OCI-LY3 (cell line): Measurements from ENCODE around the gene MXI1.

Experiments used
- H2AFZ ChIP-seq: fragments of 200-600, 300-600 bp; shearing (Covaris generic); 2 replicates; pipeline ENCODE4 v1.6.0; 2014; ENCODE audit warnings: antibody characterized with exemption, low read depth, low read length
- H3K27ac ChIP-seq: fragments of 200-600, 300-600 bp; sonication (generic); 2 replicates; pipeline ENCODE4 v1.5.1; 2014; ENCODE audit warnings: mild to moderate bottlenecking, low read length, moderate library complexity, mixed read lengths
- H3K27me3 ChIP-seq: fragments of 200-600, 300-600 bp; sonication (generic); 2 replicates; pipeline ENCODE4 v1.6.1; 2014; ENCODE audit warnings: low read depth, low read length, mixed read lengths
- H3K36me3 ChIP-seq: fragments of 200-600, 300-600 bp; sonication (generic); replicated peaks from 2 replicates; pipeline ENCODE3; 2014; ENCODE audit warnings: low read depth, low read length, mixed read lengths
- H3K4me1 ChIP-seq: fragments of 300-600, 200-600 bp; sonication (generic); 2 replicates; pipeline ENCODE4 v1.6.1; 2014; ENCODE audit warnings: low read length, mixed read lengths
- H3K4me2 ChIP-seq: fragments of 200-600, 300-600 bp; sonication (generic); 2 replicates; pipeline ENCODE4 v1.6.1; 2014; ENCODE audit warnings: low read length, mixed read lengths
- H3K4me3 ChIP-seq: fragments of 300-600, 200-600 bp; sonication (generic); 2 replicates; pipeline ENCODE4 v1.5.1; 2014; ENCODE audit warnings: antibody characterized with exemption, mild to moderate bottlenecking, low read length, moderate library complexity
- H3K79me2 ChIP-seq: fragments of 300-600, 200-600 bp; shearing (Covaris generic); 2 replicates; pipeline ENCODE4 v1.6.1; 2014; ENCODE audit warnings: mild to moderate bottlenecking, low read length, mixed read lengths
- H3K9ac ChIP-seq: fragments of 300-600, 200-600 bp; shearing (Covaris generic); 2 replicates; pipeline ENCODE4 v1.6.0; 2014; ENCODE audit warnings: mild to moderate bottlenecking, low read length, moderate library complexity
- H3K9me3 ChIP-seq: fragments of 200-600, 300-600 bp; shearing (Covaris generic); 2 replicates; pipeline ENCODE4 v1.6.1; 2014; ENCODE audit warnings: low read length, mixed read lengths; ENCODE audit not compliant: insufficient read depth
- H4K20me1 ChIP-seq: fragments of 200-600, 300-600 bp; sonication (generic); 2 replicates; pipeline ENCODE4 v1.6.1; 2016; ENCODE audit warnings: low read length, mixed read lengths; ENCODE audit not compliant: insufficient read depth
- EZH2phosphoT487 ChIP-seq: fragments of 200-600 bp; shearing (Covaris generic); IDR thresholded peaks from 2 replicates; pipeline ENCODE4 v1.6.1; 2018; ENCODE audit warnings: antibody characterized with exemption, mixed run types, low read depth
- TF ChIP-seq, protein P1 (sequence below): fragments of 200-600, 300-600 bp; sonication (generic); IDR thresholded peaks from 2 replicates; pipeline ENCODE4 v1.5.1; 2014; ENCODE audit warnings: antibody characterized with exemption, low read length, low read depth

The MXI1 gene

DNA sequence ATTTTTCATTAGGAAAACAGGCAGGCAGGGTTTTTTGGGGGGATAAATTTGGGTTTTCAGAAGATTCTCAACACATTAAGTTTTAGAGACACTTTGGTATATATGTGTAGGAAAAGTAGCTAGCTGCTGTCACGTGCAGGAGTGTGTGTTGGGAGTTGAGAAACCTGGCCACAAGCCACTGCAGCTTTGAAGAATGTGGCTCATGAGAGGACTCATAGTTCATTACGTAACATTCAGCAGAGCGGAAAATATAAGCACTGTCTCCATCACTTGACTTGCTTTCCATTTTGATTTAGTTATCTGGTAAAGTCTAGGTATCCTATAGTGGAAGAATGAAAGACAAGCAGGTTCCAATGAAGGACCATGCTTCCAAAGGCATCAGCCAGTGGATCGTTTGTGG, 66.1 kb downstream of the MXI1 start:
- H4K20me1 ChIP-seq, result peaks cover 52% of the 10 kb centered on the region
- H2AFZ ChIP-seq, result no peak overlapping the region
- H3K27me3 ChIP-seq, result peaks cover 69% of the 10 kb centered on the region
- no peak overlapping the region for H3K9ac ChIP-seq
- H3K4me1 ChIP-seq, result peaks cover 29% of the 10 kb centered on the region
- no peaks in the 10 kb centered on the region for H3K9me3 ChIP-seq
- no peak for TF ChIP-seq EZH2phosphoT487
- TF ChIP-seq, protein P1, sequence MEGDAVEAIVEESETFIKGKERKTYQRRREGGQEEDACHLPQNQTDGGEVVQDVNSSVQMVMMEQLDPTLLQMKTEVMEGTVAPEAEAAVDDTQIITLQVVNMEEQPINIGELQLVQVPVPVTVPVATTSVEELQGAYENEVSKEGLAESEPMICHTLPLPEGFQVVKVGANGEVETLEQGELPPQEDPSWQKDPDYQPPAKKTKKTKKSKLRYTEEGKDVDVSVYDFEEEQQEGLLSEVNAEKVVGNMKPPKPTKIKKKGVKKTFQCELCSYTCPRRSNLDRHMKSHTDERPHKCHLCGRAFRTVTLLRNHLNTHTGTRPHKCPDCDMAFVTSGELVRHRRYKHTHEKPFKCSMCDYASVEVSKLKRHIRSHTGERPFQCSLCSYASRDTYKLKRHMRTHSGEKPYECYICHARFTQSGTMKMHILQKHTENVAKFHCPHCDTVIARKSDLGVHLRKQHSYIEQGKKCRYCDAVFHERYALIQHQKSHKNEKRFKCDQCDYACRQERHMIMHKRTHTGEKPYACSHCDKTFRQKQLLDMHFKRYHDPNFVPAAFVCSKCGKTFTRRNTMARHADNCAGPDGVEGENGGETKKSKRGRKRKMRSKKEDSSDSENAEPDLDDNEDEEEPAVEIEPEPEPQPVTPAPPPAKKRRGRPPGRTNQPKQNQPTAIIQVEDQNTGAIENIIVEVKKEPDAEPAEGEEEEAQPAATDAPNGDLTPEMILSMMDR, result no peak
- no peaks in the 10 kb centered on the region for H3K36me3 ChIP-seq
- H3K27ac ChIP-seq, result no peak overlapping the region
- peak overlapping the region; percentile 52; the same call in 1 of the 2 replicates for H3K4me2 ChIP-seq
- 0 out of 2 replicates have a peak overlapping the region, but pooled peaks have one; percentile 24 for H3K4me3 ChIP-seq
- H3K79me2 ChIP-seq, result no peaks in the 10 kb centered on the region

DNA sequence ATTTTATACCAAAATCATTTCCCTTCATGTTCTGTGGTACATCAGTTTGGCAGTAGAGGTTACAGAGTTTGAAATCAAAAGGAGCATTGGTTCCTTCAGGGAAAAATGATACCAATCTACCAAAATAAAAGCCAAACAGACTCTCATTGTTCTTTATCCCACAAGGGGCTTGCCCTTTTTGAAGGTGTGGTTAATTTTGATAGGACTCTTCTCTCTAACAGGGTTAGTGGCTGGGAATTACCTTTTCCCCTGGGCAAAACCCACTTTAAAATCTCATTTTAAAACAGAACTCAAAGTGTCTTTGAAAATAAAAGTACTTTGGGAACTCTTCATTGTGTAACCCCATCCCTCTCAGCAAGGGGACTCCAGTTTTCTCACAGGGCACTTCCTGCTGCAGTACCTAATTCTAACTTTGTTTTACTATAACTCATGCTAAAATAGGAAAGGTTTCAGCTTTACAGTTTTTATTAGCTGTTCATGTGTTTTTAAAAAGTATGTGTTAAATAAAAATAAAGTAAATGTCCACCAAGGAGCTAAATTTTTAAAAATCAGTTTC, 66.7 kb downstream of the MXI1 start:
- no peak overlapping the region for H3K4me2 ChIP-seq
- H3K27ac ChIP-seq, result no peak overlapping the region
- H3K79me2 ChIP-seq, result no peaks in the 10 kb centered on the region
- TF ChIP-seq, protein P1, result no peak
- no peak for TF ChIP-seq EZH2phosphoT487
- peaks cover 36% of the 10 kb centered on the region for H3K4me1 ChIP-seq
- H3K9me3 ChIP-seq, result no peaks in the 10 kb centered on the region
- peaks cover 55% of the 10 kb centered on the region for H4K20me1 ChIP-seq
- no peaks in the 10 kb centered on the region for H3K36me3 ChIP-seq
- peaks cover 69% of the 10 kb centered on the region for H3K27me3 ChIP-seq
- no peak overlapping the region for H3K4me3 ChIP-seq
- H3K9ac ChIP-seq, result no peak overlapping the region
- no peak overlapping the region for H2AFZ ChIP-seq

DNA sequence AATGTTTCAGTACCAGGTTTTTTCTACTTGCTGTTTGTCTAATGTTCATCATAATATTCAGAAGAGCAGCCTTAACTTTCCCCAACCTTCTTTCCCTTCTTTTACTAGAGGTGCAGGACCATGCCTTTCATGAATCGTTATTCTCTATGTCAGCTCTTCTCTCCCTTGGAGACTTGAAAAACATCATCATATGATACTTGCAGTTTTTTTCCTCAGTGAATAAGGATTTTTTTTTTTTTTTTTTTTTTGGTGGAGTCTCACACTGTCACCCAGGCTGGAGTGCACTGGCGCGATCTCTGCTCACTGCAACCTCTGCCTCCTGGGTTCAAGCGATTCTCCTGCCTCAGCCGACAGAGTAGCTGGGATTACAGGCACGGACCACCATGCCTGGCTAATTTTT, 67.2 kb downstream of the MXI1 start:
- H3K27me3 ChIP-seq, result peaks cover 64% of the 10 kb centered on the region
- no peaks in the 10 kb centered on the region for H3K9me3 ChIP-seq
- no peak overlapping the region for H3K9ac ChIP-seq
- peaks cover 37% of the 10 kb centered on the region for H3K4me1 ChIP-seq
- H4K20me1 ChIP-seq, result peaks cover 51% of the 10 kb centered on the region
- no peak overlapping the region for H3K4me2 ChIP-seq
- H2AFZ ChIP-seq, result no peak overlapping the region
- no peak for TF ChIP-seq EZH2phosphoT487
- TF ChIP-seq, protein P1, result no peak
- H3K27ac ChIP-seq, result no peak overlapping the region
- H3K4me3 ChIP-seq, result no peak overlapping the region
- no peaks in the 10 kb centered on the region for H3K36me3 ChIP-seq
- H3K79me2 ChIP-seq, result no peaks in the 10 kb centered on the region

DNA sequence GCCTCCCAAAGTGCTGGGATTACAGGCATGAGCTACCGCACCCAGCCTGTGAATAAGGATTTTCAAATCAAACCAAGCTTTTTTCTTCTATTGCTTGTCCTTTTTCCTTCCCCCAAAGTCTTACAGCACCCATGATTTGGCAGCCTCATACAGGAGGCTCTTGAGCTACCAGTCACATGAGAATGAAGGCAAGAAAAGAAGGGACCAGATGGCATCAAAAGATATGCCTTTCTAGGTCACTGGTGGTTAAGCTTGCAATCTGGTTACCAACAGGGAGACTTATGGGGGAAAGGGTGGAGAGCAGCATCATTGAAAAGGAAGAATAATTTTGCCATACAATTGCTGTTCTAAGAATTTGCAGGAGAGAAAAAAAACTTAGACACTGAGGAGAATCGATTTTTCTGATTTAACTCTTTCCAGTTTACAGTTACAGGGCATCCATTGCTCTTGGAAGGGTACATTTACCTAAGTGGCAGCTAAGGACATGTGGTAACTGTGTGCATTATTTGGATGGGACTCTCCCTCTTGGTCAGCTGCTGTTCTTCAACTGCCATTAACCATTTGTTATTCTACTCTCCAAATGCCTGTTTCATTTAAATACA, 67.8 kb downstream of the MXI1 start:
- Histone ChIP-seq H3K4me3 (no peak overlapping the region), H3K27me3 (peaks cover 59% of the 10 kb centered on the region), H3K27ac (no peak overlapping the region), H3K79me2 (no peaks in the 10 kb centered on the region), H4K20me1 (peaks cover 51% of the 10 kb centered on the region), H3K4me1 (peaks cover 37% of the 10 kb centered on the region), H3K9ac (no peak overlapping the region), H3K4me2 (no peak overlapping the region), H3K36me3 (no peaks in the 10 kb centered on the region), H3K9me3 (no peaks in the 10 kb centered on the region), H2AFZ (no peak overlapping the region)
- TF ChIP-seq, protein P1, result no peak
- TF ChIP-seq EZH2phosphoT487, result no peak
